HG03045 (cell line): ENCODE data around the gene KRTAP12-1.
"Not testable (repeated sequence)": the region's sequence is repeated elsewhere in the genome, so short reads cannot be mapped to it uniquely, and the experiment has no call there.

ENCODE experiments used
- ATAC-seq: cut with Tn5 transposase; IDR thresholded peaks from one replicate; pipeline ENCODE4 v1.9.1; 2021; ENCODE audit warnings: mild to moderate bottlenecking, moderate library complexity; ENCODE audit not compliant: unreplicated experiment

The KRTAP12-1 gene

DNA sequence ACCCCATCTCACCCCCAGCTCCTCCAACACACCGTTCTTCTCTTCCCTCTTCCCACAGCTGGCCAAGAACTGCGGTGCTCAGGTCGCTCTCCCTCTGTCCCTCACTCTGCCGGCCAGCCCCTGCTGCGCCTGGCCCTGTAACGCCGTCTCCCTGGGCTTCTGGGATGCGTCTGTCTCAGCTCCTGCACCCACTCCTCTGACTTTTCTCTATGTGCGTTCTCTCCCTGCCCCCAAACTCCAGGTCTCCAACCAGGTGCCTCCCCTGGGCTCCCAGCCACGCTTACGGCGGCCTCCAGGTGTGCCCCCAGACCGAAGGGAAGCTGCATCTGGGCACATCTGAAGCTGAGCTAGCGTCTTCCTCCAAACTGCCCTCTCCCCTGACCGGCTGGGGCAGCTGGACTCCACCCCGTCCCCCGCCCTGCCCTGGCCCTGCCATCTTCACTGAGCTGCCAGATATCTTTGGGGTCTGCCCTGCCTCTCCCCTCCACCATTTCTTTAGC lies 17.6 kb upstream of the KRTAP12-1 start:
- ATAC-seq, result no peak

DNA sequence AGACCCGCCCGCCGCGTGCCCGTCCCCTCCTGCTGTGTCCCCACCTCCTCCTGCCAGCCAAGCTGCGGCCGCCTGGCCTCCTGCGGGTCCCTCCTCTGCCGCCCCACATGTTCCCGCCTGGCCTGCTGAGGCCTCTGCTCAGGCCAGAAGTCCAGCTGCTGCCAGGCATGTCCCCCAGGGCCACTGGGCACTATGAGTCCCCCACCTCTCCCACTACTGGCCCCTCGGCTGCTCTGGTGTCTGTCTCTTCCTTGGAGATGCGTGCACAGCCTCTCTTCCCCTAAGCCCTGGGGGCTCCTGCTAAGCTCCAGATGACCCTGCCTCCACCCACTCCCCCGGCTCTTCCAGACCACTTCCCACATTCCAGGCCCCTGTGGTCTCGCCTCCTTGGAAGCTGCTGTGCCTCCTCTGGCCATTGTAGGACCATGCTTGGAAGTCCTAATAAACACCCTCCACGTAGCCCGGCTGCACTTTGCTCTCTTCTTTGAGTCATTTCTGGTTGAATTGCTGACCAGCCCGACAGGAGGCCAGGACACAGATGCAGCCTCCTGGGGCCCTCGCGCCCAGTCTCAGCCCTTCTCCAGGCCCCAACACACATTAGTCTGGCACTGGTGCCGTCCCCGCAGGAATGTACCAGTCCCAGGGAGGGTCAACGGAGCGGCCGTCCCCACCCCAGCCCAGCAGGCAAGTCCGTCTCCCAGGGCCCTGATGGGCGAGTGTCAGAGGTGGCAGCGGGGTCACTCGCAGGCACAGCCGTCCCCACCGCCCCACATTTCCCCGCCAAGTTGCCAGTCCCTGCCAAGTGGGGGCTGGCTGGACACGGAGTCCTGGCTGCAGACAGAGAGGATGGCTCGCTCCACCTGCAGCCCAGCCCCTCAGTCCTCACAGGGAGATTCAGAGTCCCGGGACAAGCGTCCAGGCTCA lies 16.1 kb upstream of the KRTAP12-1 start:
- ATAC-seq, result no peak

- not testable (repeated sequence) for ATAC-seq
These were observed 15.3 kb upstream of the KRTAP12-1 start, which contains the start of gene KRTAP10-12 for GRCh38 chr21:44697172-44697810. Gene KRTAP10-12 (plus strand): TSS chr21:44697172. CDS start chr21:44697202, 30 bp downstream.

GRCh38 chr21:44696572-44696971 lies 14.6 kb upstream of the KRTAP12-1 start:
- no peak for ATAC-seq

GRCh38 chr21:44695641-44696040 lies 13.7 kb upstream of the KRTAP12-1 start:
- no peak for ATAC-seq

- no peak for ATAC-seq
These were observed 13.2 kb upstream of the KRTAP12-1 start for GRCh38 chr21:44695184-44695583.

DNA sequence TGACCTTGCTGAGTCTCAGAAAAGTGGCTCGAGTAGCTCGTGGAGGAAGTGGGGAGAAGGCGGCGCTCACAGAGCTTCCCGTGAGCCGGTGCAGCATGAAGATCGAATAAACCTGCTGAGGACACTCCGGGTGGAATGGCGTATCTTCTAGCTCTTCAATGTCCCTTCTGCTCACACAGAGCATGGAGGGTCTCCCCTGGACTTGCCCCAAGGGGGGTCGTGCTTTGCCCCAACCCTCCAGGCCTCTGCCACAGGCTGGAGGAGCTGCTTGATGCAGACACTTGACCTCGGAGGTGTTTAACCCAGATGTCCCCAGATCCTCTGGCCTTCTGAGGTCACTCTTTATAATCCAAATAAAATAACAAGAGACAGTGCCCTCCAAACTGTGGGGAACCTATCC lies 12.8 kb upstream of the KRTAP12-1 start:
- no peak for ATAC-seq

GRCh38 chr21:44692798-44693512 lies 11.0 kb upstream of the KRTAP12-1 start:
- no peak for ATAC-seq

- no peak for ATAC-seq
These were observed 9.7 kb upstream of the KRTAP12-1 start for GRCh38 chr21:44691686-44692085.

GRCh38 chr21:44689740-44690139 lies 7.8 kb upstream of the KRTAP12-1 start:
- ATAC-seq, result not testable (repeated sequence)

DNA sequence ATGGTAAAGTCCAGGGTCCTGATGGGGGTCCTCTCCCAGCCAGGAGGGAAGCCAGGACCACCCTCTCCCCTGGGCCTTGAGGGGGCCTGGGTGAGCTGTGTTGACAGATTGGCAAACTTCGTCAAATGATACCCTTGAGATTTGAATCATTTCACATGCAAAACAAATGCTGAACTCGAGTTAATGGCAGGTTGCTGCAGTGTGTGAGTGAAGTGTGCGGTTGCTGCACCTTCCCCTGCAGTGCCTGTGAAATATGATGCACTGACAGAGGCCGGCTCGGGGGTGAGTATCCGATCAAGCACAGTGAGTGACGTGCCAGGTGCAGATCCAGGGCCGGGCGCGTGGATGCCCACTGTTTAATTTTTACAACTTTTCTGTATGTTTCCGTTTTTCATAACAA lies 5.7 kb upstream of the KRTAP12-1 start:
- ATAC-seq, result no peak

DNA sequence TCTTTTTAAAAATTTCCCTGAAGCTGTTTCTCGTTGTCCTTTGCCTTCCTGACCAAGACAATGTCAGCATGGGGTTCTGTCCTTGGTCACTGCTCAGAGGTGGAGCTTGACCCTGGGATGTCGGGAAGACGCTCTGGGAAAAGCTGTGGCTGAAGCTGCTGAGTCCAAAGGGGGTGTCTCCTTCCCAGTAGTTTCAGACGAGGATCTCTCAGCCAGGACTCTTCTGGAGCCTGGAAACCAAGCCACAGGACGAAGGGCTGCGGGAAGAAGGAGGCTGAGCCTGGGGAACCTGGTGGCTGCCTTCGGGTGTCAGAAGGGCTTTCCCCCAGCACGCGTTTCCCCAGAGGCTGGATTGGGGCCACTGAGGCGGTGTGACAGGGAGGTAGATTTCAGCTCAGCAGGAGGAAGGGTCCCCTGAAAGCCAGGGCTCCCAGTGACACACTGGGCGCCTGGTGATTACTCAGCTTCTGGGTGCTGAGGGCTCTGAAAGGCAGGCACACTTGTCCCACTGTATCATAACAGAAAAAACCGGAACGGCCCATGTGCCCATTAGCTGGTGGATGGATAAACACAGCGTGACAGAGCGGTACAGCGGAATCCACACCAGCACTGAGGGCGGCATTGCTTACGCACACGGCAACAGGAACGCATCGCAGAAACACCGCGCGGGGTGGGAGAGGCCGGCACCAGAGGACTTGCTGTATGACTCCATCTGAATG lies 5.0 kb upstream of the KRTAP12-1 start:
- no peak for ATAC-seq

DNA sequence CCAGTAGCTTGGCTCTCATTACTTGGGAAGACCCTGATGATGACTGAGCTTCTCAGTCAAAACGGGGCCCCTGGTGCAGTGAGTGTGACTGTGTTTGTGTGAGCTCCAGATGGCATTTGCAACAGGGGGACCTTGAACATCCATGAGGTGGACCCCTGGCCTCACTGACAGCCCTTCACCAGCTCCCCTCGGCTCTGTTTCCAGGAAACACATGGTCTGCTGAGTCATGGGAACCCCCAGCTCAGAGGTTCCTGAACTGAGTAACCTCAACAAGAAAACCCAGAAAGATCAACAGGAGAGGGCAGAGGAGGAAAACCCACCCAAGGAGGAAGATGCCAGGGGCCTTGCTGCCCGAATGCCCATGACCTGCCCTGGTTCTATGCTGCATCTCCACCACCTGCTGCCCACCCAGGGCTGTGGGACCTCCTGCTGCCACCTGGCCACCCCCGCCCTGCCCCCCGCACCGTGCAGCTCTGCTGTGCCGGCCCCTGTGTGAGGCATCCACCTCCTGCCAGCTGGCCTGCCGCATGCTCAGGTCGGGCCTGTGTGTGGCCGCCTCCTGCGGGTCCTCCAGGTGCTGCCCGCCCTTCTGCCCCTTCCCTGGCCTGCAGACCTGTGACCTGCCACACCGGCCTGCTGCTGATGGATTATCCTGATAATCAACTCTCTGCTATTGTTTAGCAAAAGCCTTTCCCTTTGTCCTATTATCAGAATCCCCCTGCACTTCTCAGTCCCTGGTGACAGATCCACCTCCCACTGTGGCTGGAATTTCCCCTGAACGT lies 4.2 kb upstream of the KRTAP12-1 start:
- ATAC-seq, result no peak

GRCh38 chr21:44685050-44685449 lies 3.1 kb upstream of the KRTAP12-1 start:
- ATAC-seq, result not testable (repeated sequence)

- no peak for ATAC-seq
These were observed 2.5 kb upstream of the KRTAP12-1 start for GRCh38 chr21:44684483-44684882.

DNA sequence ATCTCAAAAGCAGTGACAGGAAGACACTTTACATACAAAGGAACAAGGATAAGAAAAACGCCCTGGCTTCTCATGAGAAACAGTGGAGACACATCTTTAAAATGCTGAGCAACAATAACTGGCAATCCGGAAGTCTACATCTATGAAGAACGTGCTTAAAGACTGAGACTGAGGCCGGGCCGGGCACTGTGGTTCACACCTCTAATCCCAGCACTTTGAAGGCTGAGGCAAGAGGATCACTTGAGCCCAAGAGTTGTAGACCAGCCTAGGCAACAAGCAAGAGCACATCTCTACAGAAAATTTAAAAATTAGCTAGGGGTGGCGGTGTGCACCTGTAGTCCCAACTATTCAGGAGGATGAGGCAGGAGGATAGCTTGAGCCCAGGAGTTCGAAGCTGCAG lies 2.1 kb upstream of the KRTAP12-1 start:
- ATAC-seq, result no peak

GRCh38 chr21:44682580-44683151 lies 703 bp upstream of the KRTAP12-1 start:
- ATAC-seq, result no peak

GRCh38 chr21:44681152-44681551 lies 811 bp downstream of the KRTAP12-1 start:
- no peak for ATAC-seq

GRCh38 chr21:44677881-44678280 lies 4.1 kb downstream of the KRTAP12-1 start:
- no peak for ATAC-seq
